OCI-LY3 (cell line): ENCODE data around the gene CTBP2.

Experiments used
- CTCF ChIP-seq: fragments of 200-600, 300-600 bp; sonication (generic); IDR thresholded peaks from 2 replicates; pipeline ENCODE4 v1.5.1; 2014; ENCODE audit warnings: antibody characterized with exemption, low read length, low read depth
- EZH2phosphoT487 ChIP-seq: fragments of 200-600 bp; shearing (Covaris generic); IDR thresholded peaks from 2 replicates; pipeline ENCODE4 v1.6.1; 2018; ENCODE audit warnings: antibody characterized with exemption, mixed run types, low read depth

GRCh38 chr10:125093974-125094705 is 66.2 kb downstream of the CTBP2 start:
- TF ChIP-seq CTCF = no peak
- no peak for TF ChIP-seq EZH2phosphoT487
